ENCODE results near the gene EIF4EBP3.

Gene EIF4EBP3

DNA sequence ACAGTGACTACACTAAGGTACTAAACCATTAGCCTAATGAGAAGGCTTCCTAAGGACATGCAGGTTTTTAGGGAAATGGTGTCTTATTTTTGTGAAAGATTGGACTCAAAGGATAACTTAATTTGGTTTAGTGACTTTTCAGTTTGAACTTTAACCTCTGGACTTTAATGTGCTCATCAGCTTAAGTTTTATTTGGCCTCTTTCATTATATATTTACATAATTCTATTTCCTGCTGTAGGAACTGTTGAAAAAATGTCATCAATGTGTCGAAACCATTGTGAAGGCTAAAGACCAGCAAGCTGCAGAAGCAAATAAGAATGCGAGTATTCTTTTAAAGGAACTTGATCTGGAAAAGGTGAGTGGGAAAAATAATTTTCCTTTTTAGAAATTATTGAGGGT is 34.3 kb upstream of the EIF4EBP3 start:
- intact Hi-C loops (cut with DNase I; ENCODE audit: low total_unique reads): no loop called here
- Histone ChIP-seq H3K27me3 (no peaks in the 10 kb centered on the region), H3K36me3 (peaks cover 36 to 78% (median 69%) of the 10 kb centered on the region in 3 donors), H3K4me1 (no peaks in the 10 kb centered on the region), H3K9me3 (no peaks in the 10 kb centered on the region), H3K4me3 (no peak overlapping the region), H3K27ac (no peak overlapping the region)
- DNase-seq: no peak
- TF ChIP-seq CTCF (IDR thresholded peaks at IDR 0.05): no peak

GRCh38 chr5:140524003-140524402 is 23.5 kb upstream of the EIF4EBP3 start:
- H3K9me3 ChIP-seq: no peaks in the 10 kb centered on the region
- no peaks in the 10 kb centered on the region for H3K27me3 ChIP-seq
- H3K36me3 ChIP-seq: peaks cover 41 to 57% (median 43%) of the 10 kb centered on the region in 3 donors
- H3K4me3 ChIP-seq: no peak overlapping the region
- no peaks in the 10 kb centered on the region for H3K4me1 ChIP-seq
- H3K27ac ChIP-seq: no peak overlapping the region
- intact Hi-C loops (cut with DNase I; ENCODE audit: low total_unique reads): no loop called here
- TF ChIP-seq CTCF (IDR thresholded peaks at IDR 0.05): no peak
- no peak for DNase-seq

GRCh38 chr5:140540227-140540626 is 7.2 kb upstream of the EIF4EBP3 start:
- intact Hi-C loops (cut with DNase I; ENCODE audit: low total_unique reads): loop anchor here (10.0 kb wide), 1 partner anchor 155 kb away; the partner anchor contains the start of genes HARS1 and HARS2
- TF ChIP-seq CTCF (IDR thresholded peaks at IDR 0.05): no peak
- no peaks in the 10 kb centered on the region for H3K4me1 ChIP-seq
- H3K27ac ChIP-seq: no peak overlapping the region
- no peaks in the 10 kb centered on the region for H3K9me3 ChIP-seq
- H3K27me3 ChIP-seq: no peaks in the 10 kb centered on the region
- DNase-seq: no peak
- peaks cover 41 to 98% (median 77%) of the 10 kb centered on the region in 3 donors for H3K36me3 ChIP-seq
- no peak overlapping the region for H3K4me3 ChIP-seq

GRCh38 chr5:140542972-140543371 is 4.5 kb upstream of the EIF4EBP3 start:
- intact Hi-C loops (cut with DNase I; ENCODE audit: low total_unique reads): loop anchor here (10.0 kb wide), 1 partner anchor 152 kb away; the partner anchor contains the start of genes HARS1 and HARS2
- Histone ChIP-seq H3K27me3 (no peaks in the 10 kb centered on the region), H3K9me3 (no peaks in the 10 kb centered on the region), H3K4me3 (no peak overlapping the region), H3K4me1 (peaks cover 5 to 11% (median 8%) of the 10 kb centered on the region in 4 donors), H3K36me3 (peaks cover 30 to 71% (median 60%) of the 10 kb centered on the region in 3 donors), H3K27ac (no peak overlapping the region)
- TF ChIP-seq CTCF (IDR thresholded peaks at IDR 0.05): no peak
- DNase-seq: no peak

- H3K36me3 ChIP-seq: peaks cover 10 to 62% (median 52%) of the 10 kb centered on the region in 3 donors
- intact Hi-C loops (cut with DNase I; ENCODE audit: low total_unique reads): loop anchor here (5.0 to 10.0 kb wide), 2 partner anchors 102 to 150 kb away; partner anchors contain the start of genes HARS1, HARS2, IK and NDUFA2
Observed at GRCh38 chr5:140544986-140545385, 2.5 kb upstream of the EIF4EBP3 start.

More at GRCh38 chr5:140544986-140545385, 2.5 kb upstream of the EIF4EBP3 start:
- DNase-seq: no peak
- Histone ChIP-seq H3K9me3 (no peaks in the 10 kb centered on the region), H3K4me3 (no peak overlapping the region), H3K27ac (no peak overlapping the region), H3K27me3 (no peaks in the 10 kb centered on the region), H3K4me1 (peaks cover 13 to 28% (median 25%) of the 10 kb centered on the region in 4 donors)
- TF ChIP-seq CTCF (IDR thresholded peaks at IDR 0.05): no peak

All from tibial artery (tissue), 4 donors.